ENCODE results near the gene TRMT112.
"Not testable (repeated sequence)": the region's sequence is repeated elsewhere in the genome, so short reads cannot be mapped to it uniquely, and the experiment has no call there.

Gene TRMT112

DNA sequence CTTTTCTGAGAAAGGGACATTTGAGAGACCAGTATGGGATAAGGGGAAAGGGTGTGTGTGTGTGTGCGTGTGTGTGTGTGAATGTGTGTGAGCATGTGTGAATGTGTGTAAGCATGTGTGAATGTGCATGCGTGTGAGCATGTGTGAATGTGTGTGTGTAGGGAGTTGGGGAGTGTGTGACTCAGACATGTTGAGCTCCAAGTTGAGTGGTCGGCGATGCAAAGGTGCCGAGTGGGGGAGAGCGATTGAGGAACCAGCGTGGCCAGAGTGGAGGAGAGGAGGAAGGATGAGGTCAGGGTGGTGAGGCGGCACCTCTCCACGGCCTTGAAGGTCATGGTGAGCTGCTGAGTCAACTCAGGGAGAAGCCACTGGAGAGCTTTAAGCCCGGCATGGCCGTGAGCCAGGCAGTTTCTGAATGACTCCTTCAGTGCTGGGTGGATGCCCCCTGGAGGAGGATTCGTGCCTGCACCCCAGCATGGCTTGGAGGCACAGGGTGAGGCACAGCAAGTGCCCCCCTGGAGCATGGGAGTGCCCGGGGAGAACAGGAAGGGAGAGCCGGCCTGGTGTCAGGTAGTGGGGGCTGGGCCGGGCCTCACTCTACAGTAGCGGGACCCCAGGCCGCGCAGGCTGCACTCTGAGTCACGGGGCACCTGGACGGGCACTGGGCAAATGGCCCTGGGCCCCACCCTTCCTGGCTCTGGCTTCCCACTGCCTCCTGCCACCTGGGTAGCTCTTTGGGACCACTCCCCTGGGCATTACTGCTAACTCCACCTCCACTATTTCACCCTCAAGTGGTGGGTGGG lies 14.4 kb upstream of the TRMT112 start:
- peaks cover 11% of the 10 kb centered on the region for H3K9me3 Mint-ChIP-seq
- intact Hi-C loops (cut with micrococcal nuclease): no loop called here
- H3K4me3 Mint-ChIP-seq: peak overlapping the region; percentile 9
- peak overlapping the region; percentile 76 for H3K27ac Mint-ChIP-seq
- H3K4me1 Mint-ChIP-seq (ENCODE audit: low read depth): peaks cover 37% of the 10 kb centered on the region
- no peaks in the 10 kb centered on the region for H3K36me3 Mint-ChIP-seq (ENCODE audit: low read depth)
- H3K27me3 Mint-ChIP-seq: peaks cover 6% of the 10 kb centered on the region

DNA sequence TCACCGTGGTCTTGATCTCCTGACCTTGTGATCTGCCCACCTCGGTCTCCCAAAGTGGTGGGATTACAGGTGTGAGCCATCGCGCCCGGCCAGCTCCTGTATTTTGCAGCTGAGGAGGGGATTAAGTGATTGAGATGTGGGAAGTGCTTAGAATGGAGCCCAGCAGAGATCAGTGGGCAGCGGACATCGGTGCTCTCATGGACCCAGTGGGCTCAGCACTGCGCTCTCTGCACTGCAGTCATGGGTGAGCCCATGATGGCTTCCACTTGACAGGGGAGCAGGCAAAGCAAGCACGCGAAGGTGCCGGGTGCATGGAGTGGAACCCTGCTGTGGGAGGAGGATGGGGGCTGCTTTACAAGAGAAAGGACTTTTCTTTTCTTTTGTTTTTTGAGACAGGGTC lies 13.5 kb upstream of the TRMT112 start:
- Mint-ChIP-seq H3K27me3 (peaks cover 6% of the 10 kb centered on the region), H3K4me3 (no peak overlapping the region), H3K9me3 (peaks cover 11% of the 10 kb centered on the region), H3K36me3 (ENCODE audit: low read depth) (no peaks in the 10 kb centered on the region), H3K27ac (peak overlapping the region; percentile 76), H3K4me1 (ENCODE audit: low read depth) (peaks cover 37% of the 10 kb centered on the region)
- intact Hi-C loops (cut with micrococcal nuclease): no loop called here

DNA sequence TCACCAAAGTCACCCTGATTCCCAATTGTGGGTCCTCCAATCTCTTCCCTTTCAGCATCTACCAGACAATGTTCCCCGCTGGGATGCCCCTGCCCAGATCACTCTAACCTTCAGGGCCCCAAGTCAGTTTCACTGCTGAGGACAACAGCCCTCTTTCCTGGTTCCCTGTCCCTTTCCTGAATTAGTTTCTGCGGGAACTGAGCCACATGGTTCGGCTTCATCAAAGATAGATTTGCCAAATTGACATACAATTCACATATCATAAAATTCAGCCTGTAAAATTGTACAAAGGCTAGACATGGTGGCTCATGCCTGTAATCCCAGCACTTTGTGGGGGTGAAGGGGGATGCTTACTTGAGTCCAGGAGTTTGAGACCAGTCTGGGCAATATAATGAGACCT lies 10.6 kb upstream of the TRMT112 start:
- Mint-ChIP-seq H3K27ac (no peak overlapping the region), H3K9me3 (peaks cover 11% of the 10 kb centered on the region), H3K27me3 (peaks cover 6% of the 10 kb centered on the region), H3K4me1 (ENCODE audit: low read depth) (peaks cover 24% of the 10 kb centered on the region), H3K36me3 (ENCODE audit: low read depth) (peaks cover 5% of the 10 kb centered on the region), H3K4me3 (no peak overlapping the region)
- intact Hi-C loops (cut with micrococcal nuclease): no loop called here

DNA sequence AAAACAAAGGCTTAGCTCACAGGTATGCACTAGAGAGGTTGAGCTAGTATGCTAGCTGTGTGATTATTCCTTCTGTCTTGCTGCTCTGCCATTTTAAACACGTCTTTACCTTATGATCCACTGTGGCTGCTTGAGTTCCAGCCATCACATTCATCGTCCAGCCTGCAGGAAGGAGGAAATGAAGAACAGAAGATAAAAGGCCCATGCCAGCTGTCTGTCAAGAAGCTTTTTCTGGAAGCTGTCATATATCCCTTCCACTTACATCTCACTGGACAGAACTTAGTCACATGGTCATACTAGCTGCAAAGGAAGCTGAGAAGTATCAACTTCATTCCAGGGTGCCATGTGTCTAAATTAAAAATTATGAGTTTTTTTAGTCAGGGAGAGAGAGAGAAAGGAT lies 10.0 kb upstream of the TRMT112 start:
- no peak overlapping the region for H3K4me3 Mint-ChIP-seq
- H3K27me3 Mint-ChIP-seq: peaks cover 6% of the 10 kb centered on the region
- intact Hi-C loops (cut with micrococcal nuclease): no loop called here

DNA sequence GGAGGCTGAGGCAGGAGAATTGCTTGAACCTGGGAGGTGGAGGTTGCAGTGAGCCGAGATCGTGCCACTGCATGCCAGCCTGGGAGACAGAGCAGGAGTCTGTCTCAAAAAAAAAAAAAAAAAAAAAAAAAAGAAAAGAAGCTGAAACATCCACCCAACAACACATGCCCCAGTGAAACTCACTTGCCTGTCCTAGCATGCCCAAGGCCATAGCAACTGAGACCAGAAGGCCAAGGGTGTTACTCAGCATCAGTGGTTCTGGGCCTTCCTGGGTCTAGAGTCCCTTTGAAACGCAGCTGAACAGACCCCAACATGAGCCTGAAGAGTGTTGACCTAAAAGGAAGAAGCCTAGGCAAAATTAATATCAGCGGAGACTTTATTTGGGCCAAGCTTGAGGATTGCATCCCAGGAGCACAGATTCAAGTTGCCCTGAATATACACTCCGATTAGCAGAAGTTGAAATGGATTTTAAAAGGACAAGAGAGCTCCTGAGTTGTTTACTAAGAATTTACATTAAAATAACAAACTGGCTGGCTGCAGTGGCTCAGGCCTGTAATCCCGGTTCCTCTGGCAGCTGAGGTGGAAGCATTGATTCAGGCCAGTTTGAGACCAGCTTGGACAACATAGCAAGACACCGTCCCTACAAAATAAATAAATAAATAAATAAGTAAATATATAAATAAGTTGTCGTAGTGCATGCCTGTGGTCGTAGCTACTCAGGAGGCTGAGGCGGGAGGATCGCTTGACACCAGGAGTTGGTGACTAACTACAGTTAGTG lies 7.5 kb upstream of the TRMT112 start:
- Mint-ChIP-seq H3K27ac (no peak overlapping the region), H3K4me3 (no peak overlapping the region)
- intact Hi-C loops (cut with micrococcal nuclease): no loop called here

More for the DNA sequence above, 10.0 kb upstream of the TRMT112 start:
- H3K9me3 Mint-ChIP-seq: peaks cover 11% of the 10 kb centered on the region
- peaks cover 22% of the 10 kb centered on the region for H3K4me1 Mint-ChIP-seq (ENCODE audit: low read depth)
- peaks cover 11% of the 10 kb centered on the region for H3K36me3 Mint-ChIP-seq (ENCODE audit: low read depth)
- H3K27ac Mint-ChIP-seq: no peak overlapping the region

DNA sequence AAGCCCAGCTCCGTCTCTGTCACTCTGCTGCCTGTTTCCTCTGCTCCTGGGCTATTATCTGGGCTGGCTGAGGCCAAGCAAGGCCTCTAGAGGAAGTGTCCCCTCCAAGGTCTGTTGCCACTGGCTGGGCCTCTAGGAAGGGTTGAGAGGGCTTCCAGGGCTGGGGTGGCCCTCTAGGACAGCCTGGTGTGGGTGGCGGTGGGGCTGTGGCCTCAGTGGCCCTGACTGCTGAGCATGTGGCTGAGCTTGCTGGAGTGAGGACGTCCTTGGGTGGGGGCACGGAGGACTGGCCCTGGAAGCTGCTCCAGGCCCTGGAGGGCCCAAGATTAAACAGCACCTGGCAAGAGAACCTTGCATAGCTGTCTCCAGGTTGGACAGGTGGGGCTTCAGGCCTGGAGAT lies 6.6 kb upstream of the TRMT112 start:
- H3K27me3 Mint-ChIP-seq; H3K4me3 Mint-ChIP-seq; intact Hi-C loops (cut with micrococcal nuclease); H3K27ac Mint-ChIP-seq: not testable (repeated sequence)
- Mint-ChIP-seq H3K9me3 (peaks cover 11% of the 10 kb centered on the region), H3K36me3 (ENCODE audit: low read depth) (peaks cover 43% of the 10 kb centered on the region), H3K4me1 (ENCODE audit: low read depth) (peaks cover 28% of the 10 kb centered on the region)

More for the DNA sequence above, 7.5 kb upstream of the TRMT112 start:
- peaks cover 3% of the 10 kb centered on the region for H3K27me3 Mint-ChIP-seq
- peaks cover 36% of the 10 kb centered on the region for H3K36me3 Mint-ChIP-seq (ENCODE audit: low read depth)
- peaks cover 19% of the 10 kb centered on the region for H3K4me1 Mint-ChIP-seq (ENCODE audit: low read depth)
- H3K9me3 Mint-ChIP-seq: peaks cover 11% of the 10 kb centered on the region

DNA sequence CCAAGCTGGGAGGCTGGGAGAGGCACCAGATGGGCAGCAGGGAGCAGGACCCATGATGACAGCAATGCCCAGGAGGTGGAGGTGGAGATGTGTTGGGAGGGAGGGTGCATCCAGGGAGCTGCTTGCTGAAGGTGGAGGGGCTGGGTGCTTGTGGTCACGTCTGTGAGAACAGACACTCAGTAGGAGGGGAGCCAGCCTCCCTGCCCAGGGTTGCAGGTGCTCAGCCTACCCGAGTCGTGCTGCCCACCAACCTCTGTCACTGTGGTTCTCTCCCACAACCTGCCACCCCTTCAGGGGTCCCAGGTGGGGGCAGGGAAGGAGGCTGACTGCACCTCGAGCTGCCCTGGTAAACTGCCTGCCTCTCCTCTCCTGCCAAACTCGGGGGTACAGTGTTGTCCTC lies 6.0 kb upstream of the TRMT112 start:
- H3K9me3 Mint-ChIP-seq: peaks cover 11% of the 10 kb centered on the region
- no peak overlapping the region for H3K4me3 Mint-ChIP-seq
- peaks cover 3% of the 10 kb centered on the region for H3K27me3 Mint-ChIP-seq
- H3K4me1 Mint-ChIP-seq (ENCODE audit: low read depth): peaks cover 31% of the 10 kb centered on the region
- peaks cover 47% of the 10 kb centered on the region for H3K36me3 Mint-ChIP-seq (ENCODE audit: low read depth)
- no peak overlapping the region for H3K27ac Mint-ChIP-seq
- intact Hi-C loops (cut with micrococcal nuclease): no loop called here

DNA sequence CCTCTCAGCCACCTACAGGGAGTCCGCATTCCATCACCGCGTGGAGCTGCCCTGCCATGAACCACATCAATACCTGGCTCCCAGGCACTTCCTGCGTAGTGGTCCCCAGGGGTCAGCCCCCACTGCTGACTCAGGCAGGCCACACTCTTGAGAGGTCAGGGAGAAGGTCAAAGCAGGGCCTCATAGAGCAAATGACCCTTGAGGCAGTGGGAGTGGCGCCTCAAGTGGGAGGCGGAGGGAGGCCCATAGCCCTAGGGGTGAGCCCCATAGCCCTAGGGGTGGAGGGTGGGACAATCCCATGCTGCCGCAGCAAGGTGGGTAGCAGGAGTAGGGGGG lies 5.5 kb upstream of the TRMT112 start:
- intact Hi-C loops (cut with micrococcal nuclease): no loop called here
- Mint-ChIP-seq H3K4me1 (ENCODE audit: low read depth) (peaks cover 29% of the 10 kb centered on the region), H3K27ac (no peak overlapping the region), H3K4me3 (no peak overlapping the region), H3K27me3 (peaks cover 2% of the 10 kb centered on the region), H3K9me3 (peaks cover 8% of the 10 kb centered on the region), H3K36me3 (ENCODE audit: low read depth) (peaks cover 51% of the 10 kb centered on the region)

DNA sequence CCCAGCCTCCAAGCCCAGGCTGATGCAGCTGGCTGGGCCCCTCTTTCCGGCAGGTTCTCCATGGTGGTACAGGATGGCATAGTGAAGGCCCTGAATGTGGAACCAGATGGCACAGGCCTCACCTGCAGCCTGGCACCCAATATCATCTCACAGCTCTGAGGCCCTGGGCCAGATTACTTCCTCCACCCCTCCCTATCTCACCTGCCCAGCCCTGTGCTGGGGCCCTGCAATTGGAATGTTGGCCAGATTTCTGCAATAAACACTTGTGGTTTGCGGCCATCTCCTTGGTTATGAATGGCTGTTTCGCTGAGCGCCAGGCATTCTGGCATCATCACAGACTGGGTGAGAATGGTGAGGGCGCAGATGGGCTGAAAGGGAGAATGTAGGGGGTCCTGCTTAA lies 4.2 kb upstream of the TRMT112 start:
- Mint-ChIP-seq H3K4me3 (no peak overlapping the region), H3K9me3 (no peaks in the 10 kb centered on the region), H3K36me3 (ENCODE audit: low read depth) (peaks cover 61% of the 10 kb centered on the region), H3K27ac (no peak overlapping the region), H3K4me1 (ENCODE audit: low read depth) (peaks cover 32% of the 10 kb centered on the region), H3K27me3 (no peaks in the 10 kb centered on the region)
- intact Hi-C loops (cut with micrococcal nuclease): no loop called here

DNA sequence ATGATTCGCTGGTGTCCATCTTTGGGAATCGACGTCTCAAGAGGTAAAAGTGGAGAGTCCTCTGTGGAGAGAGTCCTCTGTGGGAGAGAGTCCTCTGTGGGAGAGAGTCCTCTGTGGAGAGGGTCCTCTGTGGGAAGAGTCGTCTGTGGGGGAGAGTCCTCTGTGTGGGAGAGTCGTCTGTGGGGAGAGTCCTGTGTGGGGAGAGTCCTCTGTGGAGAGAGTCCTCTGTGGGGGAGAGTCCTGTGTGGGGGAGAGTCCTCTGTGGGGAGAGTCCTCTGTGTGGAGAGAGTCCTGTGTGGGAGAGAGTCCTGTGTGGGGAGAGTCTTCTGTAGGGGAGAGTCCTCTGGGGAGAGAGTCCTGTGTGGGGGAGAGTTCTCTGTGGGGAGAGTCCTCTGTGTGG lies 3.7 kb upstream of the TRMT112 start:
- H3K36me3 Mint-ChIP-seq (ENCODE audit: low read depth): peaks cover 66% of the 10 kb centered on the region
- H3K4me3 Mint-ChIP-seq: no peak overlapping the region
- no peak overlapping the region for H3K27ac Mint-ChIP-seq

DNA sequence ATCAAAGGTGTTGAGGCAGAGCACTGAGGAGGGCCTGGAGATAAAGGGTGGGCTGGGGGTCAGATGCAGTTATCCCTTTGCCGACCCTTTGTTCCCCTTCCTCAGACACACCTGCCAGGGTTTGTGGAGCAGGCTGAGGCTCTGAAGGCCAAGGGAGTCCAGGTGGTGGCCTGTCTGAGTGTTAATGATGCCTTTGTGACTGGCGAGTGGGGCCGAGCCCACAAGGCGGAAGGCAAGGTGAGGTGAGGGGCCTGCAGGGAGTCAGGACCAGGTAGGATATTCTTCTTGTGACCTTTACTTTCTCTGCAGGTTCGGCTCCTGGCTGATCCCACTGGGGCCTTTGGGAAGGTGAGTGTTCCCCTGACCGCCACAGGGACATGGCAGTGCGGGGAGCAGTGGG lies 3.2 kb upstream of the TRMT112 start:
- intact Hi-C loops (cut with micrococcal nuclease): no loop called here
- Mint-ChIP-seq H3K27me3 (no peaks in the 10 kb centered on the region), H3K27ac (no peak overlapping the region), H3K4me3 (no peak overlapping the region), H3K4me1 (ENCODE audit: low read depth) (peaks cover 39% of the 10 kb centered on the region), H3K9me3 (no peaks in the 10 kb centered on the region), H3K36me3 (ENCODE audit: low read depth) (peaks cover 71% of the 10 kb centered on the region)

More for the DNA sequence above, 3.7 kb upstream of the TRMT112 start:
- no peaks in the 10 kb centered on the region for H3K27me3 Mint-ChIP-seq
- peaks cover 37% of the 10 kb centered on the region for H3K4me1 Mint-ChIP-seq (ENCODE audit: low read depth)
- H3K9me3 Mint-ChIP-seq: no peaks in the 10 kb centered on the region
- intact Hi-C loops (cut with micrococcal nuclease): no loop called here

DNA sequence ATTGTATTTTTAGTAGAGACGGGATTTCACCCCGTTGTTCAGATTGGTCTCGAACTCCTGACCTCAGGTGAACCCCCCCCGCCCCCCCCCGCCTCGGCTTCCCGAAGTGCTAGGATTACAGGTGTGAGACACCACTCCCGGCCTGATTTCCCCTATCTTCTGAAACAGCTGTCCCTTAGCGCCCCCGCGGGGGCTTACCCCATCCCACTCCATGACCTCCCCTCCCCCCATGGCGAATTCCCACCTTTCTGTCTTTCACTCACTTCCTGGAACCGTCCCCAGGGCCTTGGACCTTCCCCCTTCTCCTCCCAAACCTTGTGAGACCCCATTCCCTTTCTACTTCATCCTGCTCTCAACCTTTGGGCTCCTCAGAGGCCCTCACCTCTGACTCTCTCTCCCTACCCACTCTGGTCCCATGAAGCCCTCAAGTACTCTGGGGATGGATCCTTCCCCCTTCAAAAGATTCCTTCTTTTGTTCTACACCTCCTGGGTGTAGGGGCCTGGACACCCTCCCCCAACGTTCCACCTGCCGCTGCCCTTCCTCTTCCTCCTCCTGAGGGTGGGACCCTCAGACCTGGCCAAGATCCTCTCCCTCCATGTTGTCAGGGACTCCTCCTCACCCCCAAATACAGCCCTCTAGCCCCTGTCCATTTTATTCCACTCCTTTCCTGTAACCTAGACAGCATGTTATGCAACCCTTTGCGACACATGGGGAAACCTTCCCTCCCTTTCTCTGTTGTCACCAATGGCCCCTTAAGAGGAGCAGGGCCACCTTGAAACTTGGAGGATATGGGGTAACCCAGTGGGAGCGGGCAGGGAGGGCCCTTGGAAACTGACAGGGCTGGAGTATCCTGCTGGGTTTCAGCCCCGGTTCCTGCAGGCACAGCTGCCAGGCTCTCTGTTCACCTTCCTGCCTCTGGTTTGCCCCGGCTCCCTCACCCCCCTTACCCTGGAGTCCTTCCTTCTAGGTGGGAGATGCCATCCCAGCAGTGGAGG lies 1.7 kb upstream of the TRMT112 start:
- Mint-ChIP-seq H3K27ac (peak overlapping the region; percentile 96), H3K27me3 (no peaks in the 10 kb centered on the region), H3K4me1 (ENCODE audit: low read depth) (peaks cover 53% of the 10 kb centered on the region), H3K36me3 (ENCODE audit: low read depth) (peaks cover 86% of the 10 kb centered on the region), H3K4me3 (peak overlapping the region; percentile 80), H3K9me3 (no peaks in the 10 kb centered on the region)
- intact Hi-C loops (cut with micrococcal nuclease): no loop called here

DNA sequence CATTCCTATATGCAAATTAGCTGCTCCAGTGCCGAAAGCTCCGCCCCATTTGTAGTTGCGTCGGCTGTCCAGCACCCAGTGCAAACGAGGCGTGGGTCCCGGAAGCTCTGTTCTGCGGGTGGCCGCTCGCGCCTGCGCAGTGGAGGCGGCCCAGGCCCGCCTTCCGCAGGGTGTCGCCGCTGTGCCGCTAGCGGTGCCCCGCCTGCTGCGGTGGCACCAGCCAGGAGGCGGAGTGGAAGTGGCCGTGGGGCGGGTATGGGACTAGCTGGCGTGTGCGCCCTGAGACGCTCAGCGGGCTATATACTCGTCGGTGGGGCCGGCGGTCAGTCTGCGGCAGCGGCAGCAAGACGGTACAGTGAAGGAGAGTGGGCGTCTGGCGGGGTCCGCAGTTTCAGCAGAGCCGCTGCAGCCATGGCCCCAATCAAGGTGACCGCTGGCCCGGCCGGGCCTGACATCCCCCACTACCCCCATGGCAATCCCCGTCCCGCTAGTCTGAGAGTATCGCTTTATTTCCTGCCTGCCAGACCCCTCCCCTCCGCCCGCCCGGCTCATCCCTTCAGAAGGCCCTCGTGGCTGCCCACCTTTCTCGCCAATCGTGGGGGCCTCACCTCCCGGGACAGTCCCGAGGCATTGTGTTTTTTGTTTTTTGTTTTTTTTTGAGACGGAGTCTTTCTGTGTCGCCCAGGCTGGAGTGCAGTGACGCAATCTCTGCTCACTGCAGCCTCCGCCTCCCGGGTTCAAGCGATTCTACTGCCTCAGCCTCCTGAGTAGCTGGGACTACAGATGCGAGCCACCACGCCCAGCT lies 804 bp upstream of the TRMT112 start, which contains the start of gene PRDX5:
Gene PRDX5 (plus strand): TSS at position 161 of the 805 bp plus-strand sequence. CDS start 95 bp downstream, at position 256.
- intact Hi-C loops (cut with micrococcal nuclease): loop anchor here (1.0 kb wide), 1 partner anchor 13 kb away; the partner anchor contains the start of gene ESRRA
- peak within 1 kb of the TSS; percentile 96 for H3K27ac Mint-ChIP-seq
- H3K27me3 Mint-ChIP-seq: no peaks in the 10 kb centered on the region
- H3K4me3 Mint-ChIP-seq: peak within 1 kb of the TSS; percentile 80
- H3K9me3 Mint-ChIP-seq: no peaks in the 10 kb centered on the region
- peaks cover 92% of the 10 kb centered on the region for H3K36me3 Mint-ChIP-seq (ENCODE audit: low read depth)
- H3K4me1 Mint-ChIP-seq (ENCODE audit: low read depth): peaks cover 62% of the 10 kb centered on the region
